Ovary (tissue), 9 donors: ENCODE results near the gene TBC1D12. TPM values are rescaled to one million over a fixed set of nuclear protein-coding genes. Genes with fewer than 3 reads are reported as not detected.

Source experiments
- DNase-seq, 5 donors: peaks; one replicate each; pipeline ENCODE4 v3.0.0-alpha.2; 2019 to 2020
- H3K27ac ChIP-seq, 2 donors: fragments of 200-600 bp; one replicate each; pipeline versions ENCODE4 v1.5.1 to v1.8.0; 2019 to 2022
- H3K27me3 ChIP-seq: fragments of 200-600 bp; one replicate; pipeline ENCODE4 v1.8.0; 2022
- H3K36me3 ChIP-seq: fragments of 200-600 bp; sonication (generic); one replicate; pipeline ENCODE4 v1.5.1; 2019
- H3K4me1 ChIP-seq: one replicate; pipeline ENCODE4 v1.8.1; 2013; ENCODE audit warnings: mild to moderate bottlenecking, moderate library complexity; ENCODE audit not compliant: insufficient read depth
- H3K4me3 ChIP-seq: fragments of 200-600 bp; sonication (generic); one replicate; pipeline ENCODE4 v1.5.1; 2017
- H3K9me3 ChIP-seq, 2 donors: fragments of 200-600 bp in 1 of 2; sonication (generic) in 1 of 2; one replicate each; pipeline versions ENCODE4 v1.5.1 to v1.8.1; 2013 to 2019; ENCODE audit warnings: mild to moderate bottlenecking in 1 of 2, moderate library complexity in 1 of 2
- EP300 ChIP-seq: sonication (generic); formaldehyde crosslinking; IDR thresholded peaks from one replicate; pipeline ENCODE4 v1.6.1; 2017; ENCODE audit warnings: antibody characterized with exemption
- POLR2A ChIP-seq: fragments of 450-650 bp; IDR thresholded peaks from one replicate; pipeline ENCODE4 v1.6.1; 2017; ENCODE audit warnings: antibody characterized with exemption, mild to moderate bottlenecking, moderate library complexity
- WGBS, 3 donors: extraction: QIAGEN DNeasy Blood & Tissue Kit in 1 of 3; methylation state at CpG; one replicate each; pipeline versions ENCODE4 v1.1.5 to v1.1.7; 2013 to 2017; 5-methylcytosine and 5-hydroxymethylcytosine counted together
- intact Hi-C, 4 donors: fragments of 100-400 bp; cut with DNase I; formaldehyde crosslinking; loops; one replicate each; pipeline versions ENCODE4 v1.11.0 to v1.15.1; 2022 to 2023
- polyA plus RNA-seq, 2 donors: library from polyadenylated mRNA; stranded (reverse); fragments of 200-250 nt in 1 of 2; fragments of 350-450 nt in 1 of 2; fragmentation: Illumina TruSeq in 1 of 2; extraction: RNeasy Lipid Tissue Mini Kit (QIAGEN cat#74804) in 1 of 2; gene quantifications; one replicate each; pipeline ENCODE4 v1.2.3, GENCODE V29; 2013 to 2014
- total RNA-seq, 7 donors: library from RNA; depleted of rRNA in 2 of 7; stranded (reverse); fragments of >200 nt in 2 of 7; fragmentation: NEBNext Ultra II Directional in 3 of 7; extraction: Animal tissue kit (Norgen Biotek cat#: 25700) in 3 of 7; gene quantifications; one replicate each; pipeline versions ENCODE4 v1.1.0 to v1.2.4, GENCODE V29; 2016 to 2023
- TF ChIP-seq, protein P1 (sequence below), 3 donors: fragments of 450-650 bp in 2 of 3; fragments of 200-600 bp in 1 of 3; IDR thresholded peaks; one replicate each; pipeline versions ENCODE4 v1.5.1 to v1.8.0; 2016 to 2022; ENCODE audit warnings: antibody characterized with exemption in 3 of 3, mild to moderate bottlenecking in 1 of 3
- donor health status: DM: no; HTN: no; CAD: no; lungs with moderate emphysema.
- donor health status: DM: no; HTN: no; CAD: no.
- donor health status: Bipolar disorder and iron deficiency.
- donor health status: DM: yes; HTN: yes; CAD: no.
- donor health status: DM: no; HTN: no; CAD: no.
- donor health status: DM: yes; HTN: yes; CAD: no.

TBC1D12 gene
- total and polyA plus RNA-seq, 9 donors: 5.6 to 20.4 (median 10.2) TPM

DNA sequence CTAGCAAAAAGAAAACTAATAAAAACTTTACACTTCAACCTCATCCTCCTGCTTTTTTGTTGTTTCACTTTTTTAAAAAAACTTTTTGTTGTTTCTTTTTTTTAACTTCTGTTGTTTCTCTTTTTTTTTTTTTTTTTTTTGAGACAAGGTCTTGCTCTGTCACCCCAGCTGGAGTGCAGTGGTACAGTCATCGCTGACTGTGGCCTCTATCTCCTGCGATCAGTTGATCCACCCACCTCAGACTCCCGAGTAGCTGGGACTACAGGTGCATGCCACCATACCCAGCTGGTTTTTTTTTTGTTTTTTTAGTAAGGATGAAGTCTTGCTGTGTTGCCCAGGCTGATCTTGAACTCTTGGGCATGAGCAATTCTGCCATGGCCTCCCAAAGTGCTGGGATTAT lies 85.2 kb downstream of the TBC1D12 start:
- intact Hi-C loops: no loop called here
- H3K4me3 ChIP-seq: no peak overlapping the region
- TF ChIP-seq, protein P1, sequence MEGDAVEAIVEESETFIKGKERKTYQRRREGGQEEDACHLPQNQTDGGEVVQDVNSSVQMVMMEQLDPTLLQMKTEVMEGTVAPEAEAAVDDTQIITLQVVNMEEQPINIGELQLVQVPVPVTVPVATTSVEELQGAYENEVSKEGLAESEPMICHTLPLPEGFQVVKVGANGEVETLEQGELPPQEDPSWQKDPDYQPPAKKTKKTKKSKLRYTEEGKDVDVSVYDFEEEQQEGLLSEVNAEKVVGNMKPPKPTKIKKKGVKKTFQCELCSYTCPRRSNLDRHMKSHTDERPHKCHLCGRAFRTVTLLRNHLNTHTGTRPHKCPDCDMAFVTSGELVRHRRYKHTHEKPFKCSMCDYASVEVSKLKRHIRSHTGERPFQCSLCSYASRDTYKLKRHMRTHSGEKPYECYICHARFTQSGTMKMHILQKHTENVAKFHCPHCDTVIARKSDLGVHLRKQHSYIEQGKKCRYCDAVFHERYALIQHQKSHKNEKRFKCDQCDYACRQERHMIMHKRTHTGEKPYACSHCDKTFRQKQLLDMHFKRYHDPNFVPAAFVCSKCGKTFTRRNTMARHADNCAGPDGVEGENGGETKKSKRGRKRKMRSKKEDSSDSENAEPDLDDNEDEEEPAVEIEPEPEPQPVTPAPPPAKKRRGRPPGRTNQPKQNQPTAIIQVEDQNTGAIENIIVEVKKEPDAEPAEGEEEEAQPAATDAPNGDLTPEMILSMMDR (IDR thresholded peaks at IDR 0.05): no peak
- TF ChIP-seq POLR2A: no peak
- no peak for TF ChIP-seq EP300
- H3K27me3 ChIP-seq: no peaks in the 10 kb centered on the region
- peaks cover 2% of the 10 kb centered on the region for H3K4me1 ChIP-seq
- no peak for DNase-seq
- H3K9me3 ChIP-seq: no peaks in the 10 kb centered on the region
- 92 to 95% (median 93%) methylated on average over 3 of the region's 3 CpGs for WGBS, 3 donors
- H3K27ac ChIP-seq: no peak overlapping the region
- no peaks in the 10 kb centered on the region for H3K36me3 ChIP-seq

DNA sequence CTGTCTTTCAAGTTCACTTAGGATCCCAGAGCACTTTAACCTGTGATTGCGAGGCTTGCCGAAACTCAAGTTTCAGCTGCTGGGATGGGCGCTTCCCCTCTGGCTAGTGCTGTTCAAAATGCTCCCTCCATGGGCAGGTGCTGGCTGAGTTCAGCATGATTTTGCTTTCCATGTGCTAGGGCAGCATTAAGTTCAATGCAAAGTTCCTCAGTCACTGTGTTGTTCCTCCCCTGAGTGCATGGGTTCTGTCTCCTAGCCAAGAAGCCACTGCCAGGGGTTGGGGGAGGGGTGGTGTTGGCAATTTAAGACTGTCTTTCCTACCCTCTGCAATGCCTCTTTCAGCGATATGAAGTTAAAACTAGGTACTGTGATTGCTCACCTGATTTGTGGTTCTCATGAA lies 86.8 kb downstream of the TBC1D12 start:
- no peak for DNase-seq
- intact Hi-C loops: no loop called here
- Histone ChIP-seq H3K27ac (no peak overlapping the region), H3K36me3 (no peaks in the 10 kb centered on the region), H3K4me1 (peaks cover 2% of the 10 kb centered on the region), H3K9me3 (no peaks in the 10 kb centered on the region), H3K27me3 (no peaks in the 10 kb centered on the region), H3K4me3 (no peak overlapping the region)
- TF ChIP-seq, protein P1 (IDR thresholded peaks at IDR 0.05): no peak
- TF ChIP-seq EP300 (no peak), POLR2A (no peak)
- WGBS, 3 donors: 99 to 100% (median 100%) methylated on average over 4 of the region's 4 CpGs

DNA sequence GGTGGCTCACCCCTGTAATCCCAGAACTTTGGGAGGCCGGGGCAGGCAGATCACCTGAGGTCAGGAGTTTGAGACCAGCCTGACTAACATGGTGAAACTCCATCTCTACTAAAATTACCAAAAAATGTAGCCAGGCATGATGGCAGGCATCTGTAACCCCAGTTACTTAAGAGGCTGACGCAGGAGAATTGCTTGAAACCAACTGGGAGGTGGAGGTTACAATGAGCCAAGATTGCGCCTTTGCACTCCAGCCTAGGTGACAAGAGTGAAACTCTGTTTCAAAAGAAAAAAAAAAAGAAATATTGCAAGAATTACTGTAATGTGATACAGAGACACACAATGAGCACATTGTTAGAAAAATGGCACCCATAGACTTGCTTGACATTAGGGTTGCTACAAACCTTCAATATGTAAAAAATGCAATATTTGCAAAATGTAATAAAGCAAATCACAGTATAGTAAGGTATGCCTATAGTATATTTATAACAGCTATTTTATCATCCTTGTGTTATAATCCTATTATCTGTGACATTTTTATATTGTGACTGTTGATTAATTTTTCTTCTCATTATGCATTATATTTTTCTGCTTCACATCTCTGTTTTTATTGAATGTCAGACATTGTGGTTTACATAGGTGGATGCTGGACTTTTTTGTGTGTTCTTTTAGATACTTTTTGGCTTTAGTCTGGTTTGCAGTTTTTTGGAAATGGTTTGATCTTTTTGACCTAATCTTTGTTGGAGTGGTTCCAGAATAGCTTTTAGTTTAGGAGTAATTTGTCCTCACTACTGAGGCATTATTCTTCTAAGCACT lies 87.8 kb downstream of the TBC1D12 start:
- Histone ChIP-seq H3K9me3 (no peaks in the 10 kb centered on the region), H3K4me3 (no peak overlapping the region), H3K27me3 (no peaks in the 10 kb centered on the region), H3K27ac (no peak overlapping the region), H3K36me3 (no peaks in the 10 kb centered on the region), H3K4me1 (peaks cover 2% of the 10 kb centered on the region)
- no peak for DNase-seq
- no peak for TF ChIP-seq EP300
- TF ChIP-seq, protein P1 (IDR thresholded peaks at IDR 0.05): no peak
- no peak for TF ChIP-seq POLR2A
- intact Hi-C loops: no loop called here
- WGBS, 3 donors: 97% methylated on average over 3 of the region's 3 CpGs

DNA sequence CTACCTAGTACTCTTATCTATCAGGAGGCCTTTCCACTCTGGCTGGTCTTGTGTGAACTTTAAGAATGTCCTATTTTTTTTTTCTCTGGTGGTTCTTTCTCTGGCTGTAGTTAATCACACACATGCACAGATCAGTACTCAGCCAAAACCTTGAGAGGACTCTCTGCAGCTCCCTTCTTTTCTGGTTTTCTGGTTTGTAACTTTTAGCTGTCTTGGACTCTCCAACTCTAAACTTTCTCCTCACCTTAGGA lies 88.4 kb downstream of the TBC1D12 start:
- H3K36me3 ChIP-seq: no peaks in the 10 kb centered on the region
- intact Hi-C loops: no loop called here
- no peak overlapping the region for H3K27ac ChIP-seq

More for the DNA sequence above, 88.4 kb downstream of the TBC1D12 start:
- H3K4me3 ChIP-seq: no peak overlapping the region
- no peak for DNase-seq
- H3K4me1 ChIP-seq: peaks cover 2% of the 10 kb centered on the region
- TF ChIP-seq, protein P1 (IDR thresholded peaks at IDR 0.05): no peak
- TF ChIP-seq EP300 (no peak), POLR2A (no peak)
- no peaks in the 10 kb centered on the region for H3K27me3 ChIP-seq
- H3K9me3 ChIP-seq: no peaks in the 10 kb centered on the region
